HEK293 (cell line): ENCODE results near the gene ADIPOR1.
"Not testable (repeated sequence)": the region's sequence is repeated elsewhere in the genome, so short reads cannot be mapped to it uniquely, and the experiment has no call there.

Experiments used
- CTCF ChIA-PET: fragments of 350-600 bp; formaldehyde crosslinking; extraction: SDS; loops from one replicate; lab custom pipeline; 2021; ENCODE audit warnings: antibody characterized with exemption; lab: Yijun Ruan, JAX
- POLR2A ChIA-PET: fragments of 300-600 bp; formaldehyde crosslinking; extraction: SDS; loops from one replicate; lab custom pipeline; 2020; ENCODE audit warnings: antibody characterized with exemption, inconsistent platforms; lab: Yijun Ruan, JAX
- H3K27ac ChIP-seq: fragments of 200-500 bp; sonication (Bioruptor generic); 2 replicates; pipeline ENCODE4 v1.5.1; 2014; ENCODE audit warnings: low read depth, low read length, control low read depth, inconsistent platforms; ENCODE audit errors: extremely low read depth
- H3K36me3 ChIP-seq, 2 experiments: fragments of 200-500 bp in 1 of 2; sonication (Bioruptor generic) in 1 of 2; 1 replicate in 1 of 2; 2 replicates in 1 of 2; pipeline ENCODE4 v1.5.1; 2014 to 2017; ENCODE audit warnings: inconsistent platforms in 2 of 2, low read length in 2 of 2; ENCODE audit not compliant: control insufficient read depth in 2 of 2, insufficient read depth in 1 of 2
- H3K4me1 ChIP-seq: fragments of 200-500 bp; sonication (Bioruptor generic); 2 replicates; pipeline ENCODE4 v1.5.1; 2014; ENCODE audit warnings: mild to moderate bottlenecking, low read length, inconsistent platforms; ENCODE audit not compliant: control insufficient read depth, insufficient read depth
- H3K4me3 ChIP-seq: 2 replicates; pipeline ENCODE4 v1.5.1; 2011; ENCODE audit warnings: low read depth, mild to moderate bottlenecking, control low read depth, low read length, moderate library complexity
- H3K9me3 ChIP-seq: fragments of 200-500 bp; sonication (Bioruptor generic); 2 replicates; pipeline ENCODE4 v1.5.1; 2014; ENCODE audit warnings: low read depth, low read length, inconsistent platforms; ENCODE audit not compliant: control insufficient read depth, insufficient read depth
- FEZF1 ChIP-seq: fragments of 450-650 bp; formaldehyde crosslinking; IDR thresholded peaks from 2 replicates; pipeline ENCODE4 v1.5.1; 2016; ENCODE audit warnings: missing biosample characterization, missing genetic modification characterization
- PRDM1 ChIP-seq: fragments of 450-650 bp; formaldehyde crosslinking; IDR thresholded peaks from 2 replicates; pipeline ENCODE4; 2016; ENCODE audit warnings: missing biosample characterization, missing genetic modification characterization
- YY1 ChIP-seq: fragments of 450-650 bp; formaldehyde crosslinking; IDR thresholded peaks from 2 replicates; pipeline ENCODE4 v1.5.1; 2018; ENCODE audit warnings: missing biosample characterization, missing genetic modification characterization
- ZEB2 ChIP-seq: fragments of 450-650 bp; formaldehyde crosslinking; IDR thresholded peaks from 2 replicates; pipeline ENCODE4 v1.5.1; 2016; ENCODE audit warnings: missing biosample characterization, missing genetic modification characterization
- ZNF132 ChIP-seq: fragments of 450-650 bp; formaldehyde crosslinking; IDR thresholded peaks from 2 replicates; pipeline ENCODE4 v1.5.1; 2017; ENCODE audit warnings: missing biosample characterization, missing genetic modification characterization, borderline replicate concordance
- ZNF138 ChIP-seq: fragments of 450-650 bp; formaldehyde crosslinking; IDR thresholded peaks from 2 replicates; pipeline ENCODE4 v1.5.1; 2016; ENCODE audit warnings: missing biosample characterization, missing genetic modification characterization, borderline replicate concordance
- ZNF174 ChIP-seq: fragments of 450-650 bp; formaldehyde crosslinking; IDR thresholded peaks from 2 replicates; pipeline ENCODE4 v1.5.0; 2017; ENCODE audit warnings: missing biosample characterization, mild to moderate bottlenecking, missing genetic modification characterization
- ZNF184 ChIP-seq: fragments of 450-650 bp; IDR thresholded peaks from 2 replicates; pipeline ENCODE4 v1.5.1; 2018; ENCODE audit warnings: missing biosample characterization, mild to moderate bottlenecking, missing genetic modification characterization
- ZNF211 ChIP-seq: fragments of 450-650 bp; formaldehyde crosslinking; IDR thresholded peaks from 2 replicates; pipeline ENCODE4 v1.5.1; 2016; ENCODE audit warnings: low read depth, missing biosample characterization, missing genetic modification characterization
- ZNF324 ChIP-seq: fragments of 450-650 bp; formaldehyde crosslinking; IDR thresholded peaks from 2 replicates; pipeline ENCODE4 v1.5.1; 2016; ENCODE audit warnings: missing biosample characterization, missing genetic modification characterization
- ZNF341 ChIP-seq: fragments of 450-650 bp; formaldehyde crosslinking; IDR thresholded peaks from 2 replicates; pipeline ENCODE4; 2016; ENCODE audit warnings: low read depth, missing biosample characterization, missing genetic modification characterization
- ZNF404 ChIP-seq: fragments of 450-650 bp; formaldehyde crosslinking; IDR thresholded peaks from 2 replicates; pipeline ENCODE4 v1.5.1; 2017; ENCODE audit warnings: missing biosample characterization, missing genetic modification characterization
- ZNF416 ChIP-seq: fragments of 450-650 bp; formaldehyde crosslinking; IDR thresholded peaks from 2 replicates; pipeline ENCODE4 v1.5.1; 2016; ENCODE audit warnings: missing biosample characterization, missing genetic modification characterization
- ZNF426 ChIP-seq: fragments of 450-650 bp; formaldehyde crosslinking; IDR thresholded peaks from 2 replicates; pipeline ENCODE4 v1.5.1; 2017; ENCODE audit warnings: missing biosample characterization, missing genetic modification characterization, mild to moderate bottlenecking, inconsistent platforms, moderate library complexity
- ZNF548 ChIP-seq: fragments of 450-650 bp; formaldehyde crosslinking; IDR thresholded peaks from 2 replicates; pipeline ENCODE4 v1.5.1; 2016; ENCODE audit warnings: missing biosample characterization, missing genetic modification characterization
- ZNF658 ChIP-seq: fragments of 450-650 bp; formaldehyde crosslinking; IDR thresholded peaks from 2 replicates; pipeline ENCODE4; 2016; ENCODE audit warnings: missing biosample characterization, missing genetic modification characterization
- ZNF677 ChIP-seq: fragments of 450-650 bp; IDR thresholded peaks from 2 replicates; pipeline ENCODE4 v1.5.0; 2018; ENCODE audit warnings: missing biosample characterization, mild to moderate bottlenecking, missing genetic modification characterization, moderate library complexity
- ZNF747 ChIP-seq: fragments of 450-650 bp; formaldehyde crosslinking; IDR thresholded peaks from 2 replicates; pipeline ENCODE4 v1.5.1; 2016; ENCODE audit warnings: missing biosample characterization, missing genetic modification characterization
- ZNF776 ChIP-seq: fragments of 450-650 bp; formaldehyde crosslinking; IDR thresholded peaks from 2 replicates; pipeline ENCODE4 v1.5.0; 2017; ENCODE audit warnings: missing biosample characterization, missing genetic modification characterization, borderline replicate concordance
- TF ChIP-seq, protein P1 (sequence below): fragments of 450-650 bp; formaldehyde crosslinking; IDR thresholded peaks from 2 replicates; pipeline ENCODE4 v1.5.1; 2016; ENCODE audit warnings: missing biosample characterization, missing genetic modification characterization, low read depth
- TF ChIP-seq, protein P2 (sequence below): fragments of 450-650 bp; formaldehyde crosslinking; IDR thresholded peaks from 2 replicates; pipeline ENCODE4 v1.5.1; 2016; ENCODE audit warnings: missing biosample characterization, missing genetic modification characterization
- TF ChIP-seq, protein P3 (sequence below): fragments of 450-650 bp; formaldehyde crosslinking; IDR thresholded peaks from 2 replicates; pipeline ENCODE4 v1.5.1; 2016; ENCODE audit warnings: missing biosample characterization, missing genetic modification characterization
- TF ChIP-seq, protein P4 (sequence below): fragments of 450-650 bp; formaldehyde crosslinking; IDR thresholded peaks from 2 replicates; pipeline ENCODE4 v1.5.0; 2017; ENCODE audit warnings: missing biosample characterization, missing genetic modification characterization, borderline replicate concordance
- TF ChIP-seq, protein P5 (sequence below): sonication (generic); formaldehyde crosslinking; IDR thresholded peaks from 2 replicates; pipeline ENCODE4 v1.8.1; 2022; ENCODE audit warnings: mild to moderate bottlenecking, moderate library complexity, missing genetic modification reagents

The ADIPOR1 gene

DNA sequence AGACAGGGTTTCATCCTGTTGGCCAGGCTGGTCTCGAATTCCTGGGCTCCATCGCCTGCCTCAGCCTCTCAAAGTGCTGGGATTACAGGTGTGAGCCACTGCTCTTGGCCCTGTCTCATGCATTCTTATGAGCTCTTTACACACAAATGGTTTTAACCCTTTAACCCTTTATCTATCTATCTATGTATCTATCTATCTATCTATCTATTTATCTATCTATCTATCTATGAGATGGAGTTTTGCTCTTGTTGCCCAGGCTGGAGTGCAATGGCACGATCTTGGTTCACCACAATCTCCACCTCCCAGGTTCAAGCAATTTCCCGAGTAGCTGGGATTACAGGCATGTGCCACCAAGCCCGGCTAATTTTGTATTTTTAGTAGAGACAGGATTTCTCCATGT lies 54.3 kb downstream of the ADIPOR1 start:
- H3K4me1 ChIP-seq, POLR2A ChIA-PET, H3K27ac ChIP-seq, CTCF ChIA-PET, H3K9me3 ChIP-seq, H3K4me3 ChIP-seq: not testable (repeated sequence)
- H3K36me3 ChIP-seq: peaks cover 33 to 52% of the 10 kb centered on the region in 2 experiments; a peak in 2 of 3 replicates

DNA sequence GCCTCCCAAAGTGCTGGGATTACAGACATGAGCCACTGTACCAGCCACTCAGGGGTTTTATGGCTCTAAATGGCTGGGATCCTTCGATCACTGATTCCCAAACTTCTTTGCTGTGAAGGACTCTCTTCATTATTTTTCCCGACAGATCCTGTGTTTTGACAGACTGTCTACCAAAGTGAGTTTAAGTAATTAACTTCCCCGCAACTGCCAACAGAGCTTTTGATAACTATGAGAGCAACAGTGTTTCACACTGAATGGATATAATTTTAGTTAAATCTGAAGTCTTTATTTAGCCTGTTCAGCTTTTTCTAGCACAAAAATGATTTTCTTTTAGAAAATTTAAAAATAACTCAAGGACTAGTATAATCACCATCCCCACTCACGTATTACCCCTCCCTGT lies 56.6 kb downstream of the ADIPOR1 start:
- CTCF ChIA-PET: no interaction called here
- H3K9me3 ChIP-seq: no peaks in the 10 kb centered on the region
- no peaks in the 10 kb centered on the region for H3K4me1 ChIP-seq
- no peak overlapping the region for H3K4me3 ChIP-seq
- TF ChIP-seq ZNF184 (tag by site-specific recombination) (no peak), ZNF426 (no peak), ZNF747 (tag by site-specific recombination) (no peak), ZNF776 (tag by site-specific recombination) (no peak), ZEB2 (no peak), ZNF138 (tag by site-specific recombination) (no peak), ZNF677 (tag by site-specific recombination) (no peak), ZNF211 (tag by site-specific recombination) (no peak), ZNF132 (tag by site-specific recombination) (no peak), ZNF174 (tag by site-specific recombination) (no peak), ZNF658 (tag by site-specific recombination) (no peak), ZNF416 (no peak)
- TF ChIP-seq, protein P1, sequence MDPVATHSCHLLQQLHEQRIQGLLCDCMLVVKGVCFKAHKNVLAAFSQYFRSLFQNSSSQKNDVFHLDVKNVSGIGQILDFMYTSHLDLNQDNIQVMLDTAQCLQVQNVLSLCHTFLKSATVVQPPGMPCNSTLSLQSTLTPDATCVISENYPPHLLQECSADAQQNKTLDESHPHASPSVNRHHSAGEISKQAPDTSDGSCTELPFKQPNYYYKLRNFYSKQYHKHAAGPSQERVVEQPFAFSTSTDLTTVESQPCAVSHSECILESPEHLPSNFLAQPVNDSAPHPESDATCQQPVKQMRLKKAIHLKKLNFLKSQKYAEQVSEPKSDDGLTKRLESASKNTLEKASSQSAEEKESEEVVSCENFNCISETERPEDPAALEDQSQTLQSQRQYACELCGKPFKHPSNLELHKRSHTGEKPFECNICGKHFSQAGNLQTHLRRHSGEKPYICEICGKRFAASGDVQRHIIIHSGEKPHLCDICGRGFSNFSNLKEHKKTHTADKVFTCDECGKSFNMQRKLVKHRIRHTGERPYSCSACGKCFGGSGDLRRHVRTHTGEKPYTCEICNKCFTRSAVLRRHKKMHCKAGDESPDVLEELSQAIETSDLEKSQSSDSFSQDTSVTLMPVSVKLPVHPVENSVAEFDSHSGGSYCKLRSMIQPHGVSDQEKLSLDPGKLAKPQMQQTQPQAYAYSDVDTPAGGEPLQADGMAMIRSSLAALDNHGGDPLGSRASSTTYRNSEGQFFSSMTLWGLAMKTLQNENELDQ (tag by site-specific recombination): no peak
- TF ChIP-seq, protein P2, sequence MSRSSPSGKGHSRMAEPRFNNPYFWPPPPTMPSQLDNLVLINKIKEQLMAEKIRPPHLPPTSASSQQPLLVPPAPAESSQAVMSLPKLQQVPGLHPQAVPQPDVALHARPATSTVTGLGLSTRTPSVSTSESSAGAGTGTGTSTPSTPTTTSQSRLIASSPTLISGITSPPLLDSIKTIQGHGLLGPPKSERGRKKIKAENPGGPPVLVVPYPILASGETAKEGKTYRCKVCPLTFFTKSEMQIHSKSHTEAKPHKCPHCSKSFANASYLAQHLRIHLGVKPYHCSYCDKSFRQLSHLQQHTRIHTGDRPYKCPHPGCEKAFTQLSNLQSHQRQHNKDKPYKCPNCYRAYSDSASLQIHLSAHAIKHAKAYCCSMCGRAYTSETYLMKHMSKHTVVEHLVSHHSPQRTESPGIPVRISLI (tag by site-specific recombination): no peak
- TF ChIP-seq, protein P3, sequence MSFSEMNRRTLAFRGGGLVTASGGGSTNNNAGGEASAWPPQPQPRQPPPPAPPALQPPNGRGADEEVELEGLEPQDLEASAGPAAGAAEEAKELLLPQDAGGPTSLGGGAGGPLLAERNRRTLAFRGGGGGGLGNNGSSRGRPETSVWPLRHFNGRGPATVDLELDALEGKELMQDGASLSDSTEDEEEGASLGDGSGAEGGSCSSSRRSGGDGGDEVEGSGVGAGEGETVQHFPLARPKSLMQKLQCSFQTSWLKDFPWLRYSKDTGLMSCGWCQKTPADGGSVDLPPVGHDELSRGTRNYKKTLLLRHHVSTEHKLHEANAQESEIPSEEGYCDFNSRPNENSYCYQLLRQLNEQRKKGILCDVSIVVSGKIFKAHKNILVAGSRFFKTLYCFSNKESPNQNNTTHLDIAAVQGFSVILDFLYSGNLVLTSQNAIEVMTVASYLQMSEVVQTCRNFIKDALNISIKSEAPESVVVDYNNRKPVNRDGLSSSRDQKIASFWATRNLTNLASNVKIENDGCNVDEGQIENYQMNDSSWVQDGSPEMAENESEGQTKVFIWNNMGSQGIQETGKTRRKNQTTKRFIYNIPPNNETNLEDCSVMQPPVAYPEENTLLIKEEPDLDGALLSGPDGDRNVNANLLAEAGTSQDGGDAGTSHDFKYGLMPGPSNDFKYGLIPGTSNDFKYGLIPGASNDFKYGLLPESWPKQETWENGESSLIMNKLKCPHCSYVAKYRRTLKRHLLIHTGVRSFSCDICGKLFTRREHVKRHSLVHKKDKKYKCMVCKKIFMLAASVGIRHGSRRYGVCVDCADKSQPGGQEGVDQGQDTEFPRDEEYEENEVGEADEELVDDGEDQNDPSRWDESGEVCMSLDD (tag by site-specific recombination): no peak
- POLR2A ChIA-PET: no interaction called here
- no peak overlapping the region for H3K27ac ChIP-seq
- peaks cover 25 to 56% of the 10 kb centered on the region in 2 experiments for H3K36me3 ChIP-seq

DNA sequence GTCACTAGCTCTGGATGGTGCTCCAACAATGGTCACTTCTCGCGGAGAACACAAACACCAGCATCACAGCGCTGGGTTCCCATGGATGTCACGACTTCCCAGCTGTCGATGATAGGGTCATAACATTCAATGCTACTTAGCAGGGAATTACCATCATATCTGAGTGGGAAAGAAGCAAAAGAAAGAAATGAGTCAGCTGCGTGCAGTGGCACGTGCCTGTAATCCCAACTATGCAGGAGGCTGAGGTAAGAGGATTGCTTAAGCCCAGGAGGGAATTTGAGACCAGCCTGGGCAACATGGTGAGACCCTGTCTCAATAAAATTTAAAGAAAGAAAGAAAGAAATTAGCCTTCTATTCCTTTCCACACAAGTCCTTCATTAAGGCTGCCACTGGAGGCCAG lies 65.6 kb downstream of the ADIPOR1 start:
- Histone ChIP-seq H3K9me3 (no peaks in the 10 kb centered on the region), H3K4me3 (no peak overlapping the region), H3K27ac (no peak overlapping the region), H3K36me3 (peaks cover 11 to 72% of the 10 kb centered on the region in 2 experiments), H3K4me1 (no peaks in the 10 kb centered on the region)
- CTCF ChIA-PET: no interaction called here
- POLR2A ChIA-PET: no interaction called here
- TF ChIP-seq ZNF677 (tag by site-specific recombination): no peak
- TF ChIP-seq FEZF1 (tag by site-specific recombination): no peak
- no peak for TF ChIP-seq ZNF548
- no peak for TF ChIP-seq YY1 (tag by site-specific recombination)
- no peak for TF ChIP-seq ZNF324 (tag by site-specific recombination)
- TF ChIP-seq ZNF341: no peak
- TF ChIP-seq, protein P4, sequence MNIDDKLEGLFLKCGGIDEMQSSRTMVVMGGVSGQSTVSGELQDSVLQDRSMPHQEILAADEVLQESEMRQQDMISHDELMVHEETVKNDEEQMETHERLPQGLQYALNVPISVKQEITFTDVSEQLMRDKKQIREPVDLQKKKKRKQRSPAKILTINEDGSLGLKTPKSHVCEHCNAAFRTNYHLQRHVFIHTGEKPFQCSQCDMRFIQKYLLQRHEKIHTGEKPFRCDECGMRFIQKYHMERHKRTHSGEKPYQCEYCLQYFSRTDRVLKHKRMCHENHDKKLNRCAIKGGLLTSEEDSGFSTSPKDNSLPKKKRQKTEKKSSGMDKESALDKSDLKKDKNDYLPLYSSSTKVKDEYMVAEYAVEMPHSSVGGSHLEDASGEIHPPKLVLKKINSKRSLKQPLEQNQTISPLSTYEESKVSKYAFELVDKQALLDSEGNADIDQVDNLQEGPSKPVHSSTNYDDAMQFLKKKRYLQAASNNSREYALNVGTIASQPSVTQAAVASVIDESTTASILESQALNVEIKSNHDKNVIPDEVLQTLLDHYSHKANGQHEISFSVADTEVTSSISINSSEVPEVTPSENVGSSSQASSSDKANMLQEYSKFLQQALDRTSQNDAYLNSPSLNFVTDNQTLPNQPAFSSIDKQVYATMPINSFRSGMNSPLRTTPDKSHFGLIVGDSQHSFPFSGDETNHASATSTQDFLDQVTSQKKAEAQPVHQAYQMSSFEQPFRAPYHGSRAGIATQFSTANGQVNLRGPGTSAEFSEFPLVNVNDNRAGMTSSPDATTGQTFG (tag by site-specific recombination): no peak
- no peak for TF ChIP-seq PRDM1 (tag by site-specific recombination)
- no peak for TF ChIP-seq ZNF404 (tag by site-specific recombination)
- TF ChIP-seq, protein P5, sequence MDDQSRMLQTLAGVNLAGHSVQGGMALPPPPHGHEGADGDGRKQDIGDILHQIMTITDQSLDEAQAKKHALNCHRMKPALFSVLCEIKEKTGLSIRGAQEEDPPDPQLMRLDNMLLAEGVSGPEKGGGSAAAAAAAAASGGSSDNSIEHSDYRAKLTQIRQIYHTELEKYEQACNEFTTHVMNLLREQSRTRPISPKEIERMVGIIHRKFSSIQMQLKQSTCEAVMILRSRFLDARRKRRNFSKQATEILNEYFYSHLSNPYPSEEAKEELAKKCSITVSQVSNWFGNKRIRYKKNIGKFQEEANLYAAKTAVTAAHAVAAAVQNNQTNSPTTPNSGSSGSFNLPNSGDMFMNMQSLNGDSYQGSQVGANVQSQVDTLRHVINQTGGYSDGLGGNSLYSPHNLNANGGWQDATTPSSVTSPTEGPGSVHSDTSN (CRISPR knock-in tag): no peak
